HepG2 (cell line): Measurements from ENCODE around the gene TBRG4. TPM values are rescaled to one million over a fixed set of nuclear protein-coding genes. Genes with fewer than 3 reads are reported as not detected.

Experiments used
- ATAC-seq: fragments of 200-7000 bp; cut with Tn5 transposase; 3 replicates; pipeline ENCODE4 v1.9.1; 2020; ENCODE audit warnings: mild to moderate bottlenecking, moderate library complexity
- BruUV-seq: library from RNA; stranded (reverse); fragments of 400-500 nt; replicated peaks from 2 replicates; lab custom pipeline; 2021; lab: Mats Ljungman, UMichigan
- CTCF ChIA-PET: fragments of 300-600 bp; formaldehyde crosslinking; extraction: SDS; loops from one replicate; lab custom pipeline; 2021; ENCODE audit warnings: low total read pairs, inconsistent platforms, low intra/inter-chr PET ratio; lab: Yijun Ruan, JAX
- POLR2A ChIA-PET: fragments of 350-600 bp; sonication (Branson Sonifier 250); formaldehyde crosslinking; loops from one replicate; lab custom pipeline; 2020; ENCODE audit warnings: antibody characterized with exemption, inconsistent platforms; lab: Yijun Ruan, JAX
- DNase-seq: peaks from one replicate; pipeline ENCODE4 v3.0.0-alpha.2; 2015; ENCODE audit warnings: low spot score
- FAIRE-seq: peaks from 3 replicates; lab custom pipeline; 2011; peaks lifted over from hg19 to GRCh38; lab: Jason Lieb, UNC
- H2AFZ ChIP-seq: one replicate; pipeline ENCODE4 v1.6.1; 2011; ENCODE audit warnings: low read length, inconsistent platforms
- H3K27ac ChIP-seq: fragments of 300-600 bp; 3 replicates; pipeline ENCODE4 v1.8.0; 2011; ENCODE audit warnings: mixed run types, mild to moderate bottlenecking, mixed read lengths, low read length, inconsistent platforms; ENCODE audit not compliant: insufficient read depth; ENCODE audit errors: extremely low read length
- H3K27me3 ChIP-seq, 2 experiments: fragments of 200-600 bp in 1 of 2; 2 replicates in 1 of 2; 3 replicates in 1 of 2; pipeline versions ENCODE4 v1.6.0 to v1.8.0; 2011; ENCODE audit warnings: low read length in 2 of 2, mild to moderate bottlenecking in 2 of 2, moderate library complexity in 2 of 2, inconsistent platforms in 1 of 2; ENCODE audit not compliant: insufficient read depth in 2 of 2, control insufficient read depth in 1 of 2
- H3K36me3 ChIP-seq, 2 experiments: fragments of 200-600 bp in 1 of 2; replicated peaks in 1 of 2; 2 replicates in 1 of 2; 3 replicates in 1 of 2; pipeline versions ENCODE4 v1.5.1 to v1.8.0; 2011; ENCODE audit warnings: low read length in 2 of 2, inconsistent platforms in 1 of 2; ENCODE audit not compliant: insufficient read depth in 2 of 2, control insufficient read depth in 1 of 2
- H3K4me1 ChIP-seq: 2 replicates; pipeline ENCODE4 v1.5.1; 2012; ENCODE audit warnings: low read length, inconsistent platforms; ENCODE audit not compliant: insufficient read depth
- H3K4me2 ChIP-seq: 2 replicates; pipeline ENCODE4 v1.6.0; 2011; ENCODE audit warnings: low read depth, low read length, inconsistent platforms
- H3K4me3 ChIP-seq, 3 experiments: fragments of 200-600 bp in 1 of 3; sonication (generic), shearing (Covaris generic) in 1 of 3; replicated peaks in 1 of 3; 2 replicates each; pipeline ENCODE4 v1.5.1; 2011 to 2016; ENCODE audit warnings: low read length in 3 of 3, inconsistent platforms in 2 of 3, low read depth in 2 of 3, mild to moderate bottlenecking in 2 of 3, control low read depth in 1 of 3, mixed read lengths in 1 of 3; ENCODE audit not compliant: insufficient read depth in 1 of 3
- H3K79me2 ChIP-seq: one replicate; pipeline ENCODE4 v1.6.1; 2011; ENCODE audit warnings: low read length, inconsistent platforms; ENCODE audit not compliant: insufficient read depth
- H3K9ac ChIP-seq: 2 replicates; pipeline ENCODE4 v1.6.0; 2011; ENCODE audit warnings: mild to moderate bottlenecking, low read depth, low read length, inconsistent platforms; ENCODE audit not compliant: insufficient read depth
- H3K9me3 ChIP-seq: 2 replicates; pipeline ENCODE4 v1.5.1; 2012; ENCODE audit warnings: mild to moderate bottlenecking, low read length
- H4K20me1 ChIP-seq: 2 replicates; pipeline ENCODE4 v1.6.0; 2011; ENCODE audit warnings: inconsistent platforms, mild to moderate bottlenecking, low read length, moderate library complexity; ENCODE audit not compliant: insufficient read depth
- KLF13 ChIP-seq: sonication (generic); formaldehyde crosslinking; IDR thresholded peaks from 2 replicates; pipeline ENCODE4 v1.4.0; 2020; ENCODE audit warnings: mild to moderate bottlenecking, missing genetic modification reagents
- ZNF687 ChIP-seq: sonication (generic); formaldehyde crosslinking; IDR thresholded peaks from 2 replicates; pipeline ENCODE4 v1.5.1; 2020; ENCODE audit warnings: mild to moderate bottlenecking, missing genetic modification reagents, moderate library complexity
- WGBS: methylation state at CpG from one replicate; pipeline ENCODE4 v1.1.6; 2017; ENCODE audit warnings: low lambda C conversion rate; 5-methylcytosine and 5-hydroxymethylcytosine counted together
- in situ Hi-C: cut with HindIII; loops from 2 replicates; pipeline ENCODE4 v1.10.0; 2017; ENCODE audit warnings: low pct_unique_long_range_greater_than_20kb; ENCODE audit not compliant: extremely low pct_ligation_motif_present
- intact Hi-C: fragments of 100-400 bp; cut with micrococcal nuclease; formaldehyde crosslinking; loops from one replicate; pipeline ENCODE4 v1.10.0; 2022; ENCODE audit not compliant: unreplicated experiment
- polyA plus RNA-seq, 8 experiments: library from polyadenylated mRNA; depleted of rRNA in 3 of 8; stranded (reverse) in 7 of 8; unstranded in 1 of 8; fragments of >200 nt; fragmentation: Illumina TruSeq in 4 of 8; extraction: Trizol in 4 of 8; gene quantifications; 2 replicates each; pipeline versions ENCODE4 v1.2.1 to v1.2.3, GENCODE V29; 2011 to 2016; ENCODE audit warnings: low read depth in 4 of 8, missing spikeins in 1 of 8, mixed read lengths in 1 of 8; ENCODE audit not compliant: insufficient read depth in 1 of 8
- total RNA-seq, 5 experiments: library from RNA; depleted of rRNA; stranded (reverse); fragments of >200 nt; fragmentation: Illumina TruSeq; extraction: Trizol; gene quantifications; 2 replicates each; pipeline ENCODE4 v1.2.3, GENCODE V29; 2016; ENCODE audit warnings: low read depth in 1 of 5

Gene TBRG4
- total and polyA plus RNA-seq, 2 of the 13 experiments (the other 11 are each of a cell fraction or from before 2014, with no cell fraction given) = 87.8 to 107 TPM

GRCh38 chr7:45085619-45086200 is 25.8 kb downstream of the TBRG4 start:
- ChIA-PET CTCF (no interaction called here), POLR2A (no interaction called here)
- Histone ChIP-seq H3K36me3 (no peaks in the 10 kb centered on the region), H4K20me1 (no peaks in the 10 kb centered on the region), H3K4me1 (peaks cover 9% of the 10 kb centered on the region; the same call in 1 of the 2 replicates), H3K4me2 (peak overlapping the region; percentile 7; the same call in 1 of the 2 replicates), H2AFZ (no peak overlapping the region), H3K27me3 (peaks cover 9 to 30% of the 10 kb centered on the region in 2 experiments), H3K4me3 (no peak overlapping the region), H3K9me3 (no peaks in the 10 kb centered on the region), H3K27ac (no peak overlapping the region), H3K79me2 (no peaks in the 10 kb centered on the region), H3K9ac (no peak overlapping the region)
- DNase-seq = no peak
- 26% methylated on average over 10 of the region's 23 CpGs for WGBS
- no TSS peak for BruUV-seq
- TF ChIP-seq ZNF687 (CRISPR knock-in tag) = 0 out of 2 replicates have a peak, but pooled peaks have one; percentile 2
- no peak for TF ChIP-seq KLF13
- no peak for FAIRE-seq
- in situ Hi-C loops (no loop called here), intact Hi-C loops (no loop called here)
- ATAC-seq = no peak; the same call in 2 of the 3 replicates
